Iris pigment epithelial cell (primary cell): ENCODE data around the gene ADAT3.
A peak's percentile ranks its signal among the peaks of the same experiment; 100 is the strongest.
"Not testable (repeated sequence)": the region's sequence is repeated elsewhere in the genome, so short reads cannot be mapped to it uniquely, and the experiment has no call there.

ENCODE experiments used
- DNase-seq: peaks from one replicate; pipeline ENCODE4 v3.0.0-alpha.2; 2011; ENCODE audit warnings: low read depth

The ADAT3 gene

GRCh38 chr19:1882786-1883692 is 22.2 kb upstream of the ADAT3 start:
- DNase-seq: no peak

GRCh38 chr19:1883784-1884183 is 21.4 kb upstream of the ADAT3 start:
- no peak for DNase-seq

DNA sequence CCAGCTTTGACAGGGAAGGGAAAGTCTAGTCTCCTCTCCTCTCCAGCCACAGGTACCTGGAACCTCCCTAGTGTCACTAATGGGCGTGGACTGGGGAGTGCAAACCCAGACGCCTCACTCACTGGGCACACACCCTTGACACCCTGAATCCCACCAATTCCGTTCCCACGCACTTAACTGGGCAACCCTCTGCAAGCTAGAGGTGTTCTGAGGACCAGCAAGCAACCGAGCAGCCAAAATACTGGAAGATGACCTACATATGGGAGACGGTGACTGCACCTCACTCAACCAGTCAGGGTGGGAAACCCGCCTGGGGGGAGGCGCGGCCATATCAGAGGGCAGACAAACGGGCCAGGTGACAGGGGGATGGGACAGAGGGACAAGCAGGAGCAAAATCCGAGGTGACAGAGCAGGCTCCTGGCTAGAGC is 20.9 kb upstream of the ADAT3 start:
- no peak for DNase-seq

GRCh38 chr19:1884719-1885334 is 20.4 kb upstream of the ADAT3 start:
- DNase-seq: no peak

DNA sequence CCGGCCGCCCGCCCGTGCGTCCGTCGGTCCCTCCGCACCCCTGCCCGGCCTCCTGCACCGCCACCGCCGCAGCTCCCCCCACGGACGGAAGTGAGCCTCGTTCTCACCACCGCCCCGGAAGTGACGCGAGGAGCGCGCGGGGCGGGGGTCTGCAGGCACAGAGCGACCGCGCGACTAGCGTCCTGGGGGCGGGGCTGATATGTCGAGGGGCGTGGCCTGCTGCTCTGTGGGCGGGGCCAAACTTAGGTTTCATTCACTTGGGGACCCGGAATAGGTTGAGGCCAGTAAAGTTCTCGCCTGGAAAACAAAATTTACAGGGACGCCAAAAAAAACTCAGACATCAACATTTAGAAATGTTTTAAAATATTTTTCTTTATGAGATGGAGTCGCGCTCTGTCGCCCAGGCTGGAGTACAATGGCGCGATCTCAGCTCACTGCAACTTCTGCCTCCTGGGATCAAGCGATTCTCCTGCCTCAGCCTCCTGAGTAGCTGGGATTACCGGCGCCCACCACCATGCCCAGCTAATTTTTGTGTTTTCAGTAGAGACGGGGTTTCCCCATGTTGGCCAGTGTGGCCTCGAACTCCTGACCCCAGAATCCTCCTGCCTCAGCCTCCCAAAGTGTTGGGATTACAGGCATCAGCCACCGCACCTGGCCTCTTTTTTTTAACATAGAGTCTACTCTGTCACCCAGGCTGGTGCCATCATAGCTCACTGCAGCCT is 19.6 kb upstream of the ADAT3 start, which contains the start of gene ABHD17A:
Gene ABHD17A, minus strand, starts transcription at position 99 of the 722 bp plus-strand sequence. CDS start 3,930 bp downstream, outside the sequence.
- DNase-seq: peak; percentile 91

- not testable (repeated sequence) for DNase-seq
Measured at GRCh38 chr19:1886360-1886759, 18.8 kb upstream of the ADAT3 start.

GRCh38 chr19:1888385-1888784 is 16.8 kb upstream of the ADAT3 start:
- DNase-seq: no peak

DNA sequence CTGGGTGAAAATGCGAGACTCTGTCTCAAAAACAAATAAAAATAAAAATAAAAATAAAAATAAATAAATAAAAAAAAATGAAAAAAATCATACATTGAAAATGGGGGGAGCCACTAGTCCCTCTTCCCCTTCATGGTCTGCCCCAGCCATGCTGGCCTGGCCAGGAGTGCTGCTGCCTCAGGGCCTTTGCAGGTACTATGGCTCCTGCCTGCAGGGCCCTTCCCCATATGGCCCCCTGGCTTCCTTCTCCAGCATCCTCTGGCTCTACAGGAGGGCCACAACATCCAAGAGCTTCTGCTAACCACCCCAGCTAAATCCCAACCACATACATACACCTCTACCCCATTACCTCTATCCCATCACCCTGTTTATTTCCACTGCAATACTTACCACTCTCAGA is 15.3 kb upstream of the ADAT3 start:
- DNase-seq: no peak

- no peak for DNase-seq
Measured at GRCh38 chr19:1893791-1894190, 11.4 kb upstream of the ADAT3 start.

DNA sequence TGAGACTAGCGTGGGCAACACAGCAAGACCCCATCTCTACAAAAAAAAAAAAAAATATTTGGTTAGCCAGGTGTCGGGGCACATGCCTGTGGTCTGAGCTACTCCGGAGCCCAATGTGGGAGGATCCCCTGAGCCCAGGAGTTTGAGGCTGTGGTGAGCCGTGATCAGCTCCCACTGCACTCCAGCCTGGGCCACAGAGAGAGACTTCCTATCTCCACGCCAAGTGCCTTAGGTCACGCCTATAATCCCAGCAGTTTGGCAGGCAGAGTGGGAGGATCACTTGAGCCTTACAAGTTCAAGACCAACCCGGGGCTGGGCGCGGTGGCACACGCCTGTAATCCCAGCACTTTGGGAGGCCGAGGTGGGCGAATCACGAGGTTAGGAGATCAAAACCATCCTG is 8.7 kb upstream of the ADAT3 start:
- no peak for DNase-seq

DNA sequence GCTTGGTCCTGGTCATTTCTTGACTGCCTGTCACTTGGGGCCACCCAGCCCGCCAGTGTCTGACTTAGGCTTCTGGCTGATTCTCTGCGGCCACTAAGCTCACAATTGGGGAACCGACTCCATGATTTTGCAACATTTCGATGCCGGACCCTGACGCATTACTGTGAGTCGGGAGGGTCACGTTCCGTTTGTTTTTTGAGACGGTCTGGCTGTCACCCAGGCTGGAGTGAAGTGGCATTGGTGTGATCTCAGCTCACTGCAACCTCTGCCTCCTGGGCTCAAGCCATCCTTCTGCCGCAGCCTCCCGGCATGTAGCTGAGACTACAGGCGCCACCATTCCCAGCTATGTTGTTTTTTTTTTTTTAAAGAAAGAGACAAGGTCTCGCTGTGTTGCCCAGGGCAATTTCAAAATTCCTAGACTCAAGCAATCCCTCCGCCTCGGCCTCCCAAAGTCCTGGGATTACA is 3.2 kb upstream of the ADAT3 start:
- no peak for DNase-seq

- no peak for DNase-seq
Measured at GRCh38 chr19:1902923-1903322, 2.3 kb upstream of the ADAT3 start.

DNA sequence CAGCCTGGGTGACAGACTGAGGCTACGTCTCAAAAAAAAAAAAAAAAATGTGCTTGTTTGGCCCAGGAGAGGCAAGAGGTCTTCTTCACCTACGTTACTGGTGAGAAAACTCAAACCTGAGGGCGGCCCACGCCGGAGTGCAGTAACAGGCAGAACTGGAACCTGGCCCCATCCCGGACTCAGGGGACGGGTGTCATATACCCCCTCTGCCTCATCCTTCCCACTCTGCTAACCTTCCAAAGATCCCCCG is 414 bp upstream of the ADAT3 start:
- DNase-seq: no peak

GRCh38 chr19:1905863-1906375 is 720 bp downstream of the ADAT3 start:
- DNase-seq: no peak

GRCh38 chr19:1906985-1907562 is 1.9 kb downstream of the ADAT3 start:
- DNase-seq: no peak

DNA sequence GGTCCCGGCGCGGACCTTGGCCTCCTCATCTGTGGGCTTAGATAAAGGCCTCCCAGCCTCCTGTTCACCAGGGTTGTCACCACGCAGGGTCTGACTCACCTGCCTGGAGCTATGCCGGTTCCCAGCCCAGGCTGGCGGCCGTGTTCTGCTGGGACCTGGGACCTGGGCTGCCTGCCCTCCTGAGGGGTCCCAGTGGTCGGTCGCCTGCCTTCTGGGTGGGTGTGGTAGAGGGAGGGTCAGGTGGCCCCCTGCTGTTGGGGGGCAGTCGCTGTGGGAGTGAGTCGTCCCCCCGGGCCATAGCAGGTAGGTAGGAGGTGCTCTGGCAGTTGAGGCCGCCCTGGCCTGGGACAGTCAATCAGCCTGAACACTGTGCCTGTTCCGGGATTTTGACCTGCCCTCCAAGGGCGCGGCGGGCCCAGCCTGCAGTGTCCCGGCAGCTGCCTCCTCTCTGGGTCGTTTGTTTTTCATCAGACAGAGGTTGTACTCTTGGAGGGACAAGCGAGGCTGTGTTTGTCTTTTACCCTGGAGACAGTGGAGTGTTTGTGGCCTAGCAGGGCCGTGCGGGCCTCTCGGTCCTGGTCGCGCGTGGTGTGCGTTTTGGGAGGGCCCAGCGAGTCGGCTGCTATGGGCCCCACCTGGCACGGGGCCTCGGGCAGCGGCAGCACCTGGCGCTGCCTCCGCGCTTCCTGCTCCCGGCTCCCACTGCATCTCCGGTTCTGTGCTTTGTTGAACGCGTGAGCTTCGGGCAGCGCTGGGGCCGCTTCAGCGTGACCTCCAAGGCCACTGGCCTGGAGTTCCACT is 2.6 kb downstream of the ADAT3 start:
- DNase-seq: no peak

- DNase-seq: no peak
Measured at GRCh38 chr19:1908364-1908678, 3.1 kb downstream of the ADAT3 start.

GRCh38 chr19:1909761-1910080 is 4.5 kb downstream of the ADAT3 start:
- no peak for DNase-seq

- DNase-seq: peak; percentile 28
Measured at GRCh38 chr19:1910177-1910576, 5.0 kb downstream of the ADAT3 start.

DNA sequence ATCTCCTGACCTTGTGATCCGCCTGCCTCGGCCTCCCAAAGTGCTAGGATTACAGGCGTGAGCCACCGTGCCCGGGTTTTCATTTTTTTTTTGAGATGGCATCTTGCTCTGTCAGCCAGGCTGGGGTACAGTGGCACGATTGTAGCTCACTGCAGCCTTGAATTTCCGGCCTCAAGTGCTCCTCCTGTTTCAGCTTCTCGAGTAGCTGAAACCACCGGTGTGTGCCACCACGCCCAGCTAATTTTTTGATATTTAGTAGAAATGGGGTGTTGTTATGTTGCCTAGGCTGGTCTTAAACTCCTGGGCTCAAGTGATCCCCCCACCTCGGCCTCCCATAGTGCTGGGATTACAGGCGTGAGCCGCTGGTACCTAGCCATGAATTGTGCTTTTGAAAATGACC is 5.9 kb downstream of the ADAT3 start:
- DNase-seq: no peak

DNA sequence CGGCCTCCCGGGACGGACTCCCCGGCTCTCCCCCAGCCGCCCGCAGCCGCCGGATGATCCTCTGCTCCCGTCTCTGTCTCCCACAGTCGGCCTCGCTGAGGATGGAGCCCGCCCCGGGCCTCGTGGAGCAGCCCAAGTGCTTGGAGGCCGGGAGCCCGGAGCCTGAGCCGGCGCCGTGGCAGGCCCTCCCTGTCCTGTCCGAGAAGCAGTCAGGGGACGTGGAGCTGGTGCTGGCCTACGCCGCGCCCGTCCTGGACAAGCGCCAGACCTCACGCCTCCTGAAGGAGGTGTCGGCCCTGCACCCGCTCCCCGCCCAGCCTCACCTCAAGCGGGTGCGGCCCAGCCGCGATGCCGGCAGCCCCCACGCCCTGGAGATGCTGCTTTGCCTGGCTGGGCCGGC is 6.8 kb downstream of the ADAT3 start:
- no peak for DNase-seq
